Spleen (tissue), 7 donors: ENCODE data around the gene AGFG2.

ENCODE experiments used
- POLR2A ChIP-seq, 3 donors: fragments of 450-650 bp; IDR thresholded peaks; one replicate each; pipeline ENCODE4 v1.5.1; 2017; ENCODE audit warnings: antibody characterized with exemption in 3 of 3, mild to moderate bottlenecking in 1 of 3
- TF ChIP-seq, protein P1 (sequence below), 11 experiments: fragments of 200-600 bp in 7 of 11; fragments of 450-650 bp in 4 of 11; sonication (generic) in 4 of 11; IDR thresholded peaks in 8 of 11; conservative IDR thresholded peaks in 3 of 11; 1 replicate in 7 of 11; 2 replicates in 4 of 11; pipeline versions ENCODE4 v1.4.0 to v1.8.0; 2016 to 2021; ENCODE audit warnings: antibody characterized with exemption in 11 of 11, inconsistent platforms in 4 of 11, mild to moderate bottlenecking in 1 of 11
- donor health status: DM: no; HTN: no; CAD: no; lungs with moderate emphysema.
- donor health status: DM: no; HTN: no; CAD: no.
- donor health status: DM: no; HTN: no; CAD: no.

GRCh38 chr7:100538348-100538653 is 702 bp upstream of the AGFG2 start:
- TF ChIP-seq, protein P1, sequence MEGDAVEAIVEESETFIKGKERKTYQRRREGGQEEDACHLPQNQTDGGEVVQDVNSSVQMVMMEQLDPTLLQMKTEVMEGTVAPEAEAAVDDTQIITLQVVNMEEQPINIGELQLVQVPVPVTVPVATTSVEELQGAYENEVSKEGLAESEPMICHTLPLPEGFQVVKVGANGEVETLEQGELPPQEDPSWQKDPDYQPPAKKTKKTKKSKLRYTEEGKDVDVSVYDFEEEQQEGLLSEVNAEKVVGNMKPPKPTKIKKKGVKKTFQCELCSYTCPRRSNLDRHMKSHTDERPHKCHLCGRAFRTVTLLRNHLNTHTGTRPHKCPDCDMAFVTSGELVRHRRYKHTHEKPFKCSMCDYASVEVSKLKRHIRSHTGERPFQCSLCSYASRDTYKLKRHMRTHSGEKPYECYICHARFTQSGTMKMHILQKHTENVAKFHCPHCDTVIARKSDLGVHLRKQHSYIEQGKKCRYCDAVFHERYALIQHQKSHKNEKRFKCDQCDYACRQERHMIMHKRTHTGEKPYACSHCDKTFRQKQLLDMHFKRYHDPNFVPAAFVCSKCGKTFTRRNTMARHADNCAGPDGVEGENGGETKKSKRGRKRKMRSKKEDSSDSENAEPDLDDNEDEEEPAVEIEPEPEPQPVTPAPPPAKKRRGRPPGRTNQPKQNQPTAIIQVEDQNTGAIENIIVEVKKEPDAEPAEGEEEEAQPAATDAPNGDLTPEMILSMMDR (IDR thresholded peaks at IDR 0.05 in 8 of 11, conservative IDR thresholded peaks at IDR 0.05 in 3 of 11), result no peak
- TF ChIP-seq POLR2A (IDR thresholded peaks at IDR 0.05), result no peak
